Measurements from ENCODE around the gene FGD4. TPM values are rescaled to one million over a fixed set of nuclear protein-coding genes. Genes with fewer than 3 reads are reported as not detected.

FGD4 gene
- total and polyA plus RNA-seq, 2 donors from 2014 or later, result 4.9 to 55.5 TPM

DNA sequence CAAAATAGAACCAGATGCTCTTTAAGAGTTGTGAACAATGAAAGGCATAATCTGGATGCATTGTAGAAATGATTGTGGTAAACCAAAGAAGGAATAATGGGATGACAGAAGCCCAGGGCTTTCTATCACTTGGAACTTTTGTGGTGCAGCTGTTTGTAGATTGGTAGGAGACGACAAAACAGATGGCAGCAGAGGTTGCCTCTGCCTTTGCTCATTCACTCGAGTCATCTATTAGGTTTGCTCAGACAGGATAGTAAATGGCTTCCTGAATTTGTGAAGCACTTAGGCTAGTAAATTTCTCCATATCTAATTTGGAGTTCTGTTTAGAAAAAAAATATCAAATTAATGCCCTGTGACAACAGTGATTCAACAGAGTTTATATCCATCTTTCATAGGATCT, 78.4 kb downstream of the FGD4 start:
- FAIRE-seq, result no peak
- Histone ChIP-seq H3K4me1 (ENCODE audit: control insufficient read depth in 2 of 3, insufficient read depth in 2 of 3, low read depth in 1 of 3, low read length in 3 of 3) (peaks cover 0 to 11% (median 5%) of the 10 kb centered on the region in 3 donors), H3K9me3 (ENCODE audit: control insufficient read depth in 2 of 3, insufficient read depth in 1 of 3, low read length in 3 of 3) (no peaks in the 10 kb centered on the region), H3K27me3 (ENCODE audit: control insufficient read depth, insufficient read depth, low read length) (no peaks in the 10 kb centered on the region), H3K36me3 (ENCODE audit: control insufficient read depth in 2 of 3, insufficient read depth in 3 of 3, low read length in 3 of 3) (no peaks in the 10 kb centered on the region), H3K27ac (ENCODE audit: low read depth in 2 of 2, low read length in 2 of 2) (peak overlapping the region in 1 of 2 donors; percentile 6), H3K4me3 (ENCODE audit: low read length in 3 of 3) (no peak overlapping the region), H3K9ac (ENCODE audit: low read length in 3 of 3) (no peak overlapping the region)
- intact Hi-C loops (cut with DNase I), result no loop called here
- DNase-seq, result no peak
- TF ChIP-seq, protein P1, sequence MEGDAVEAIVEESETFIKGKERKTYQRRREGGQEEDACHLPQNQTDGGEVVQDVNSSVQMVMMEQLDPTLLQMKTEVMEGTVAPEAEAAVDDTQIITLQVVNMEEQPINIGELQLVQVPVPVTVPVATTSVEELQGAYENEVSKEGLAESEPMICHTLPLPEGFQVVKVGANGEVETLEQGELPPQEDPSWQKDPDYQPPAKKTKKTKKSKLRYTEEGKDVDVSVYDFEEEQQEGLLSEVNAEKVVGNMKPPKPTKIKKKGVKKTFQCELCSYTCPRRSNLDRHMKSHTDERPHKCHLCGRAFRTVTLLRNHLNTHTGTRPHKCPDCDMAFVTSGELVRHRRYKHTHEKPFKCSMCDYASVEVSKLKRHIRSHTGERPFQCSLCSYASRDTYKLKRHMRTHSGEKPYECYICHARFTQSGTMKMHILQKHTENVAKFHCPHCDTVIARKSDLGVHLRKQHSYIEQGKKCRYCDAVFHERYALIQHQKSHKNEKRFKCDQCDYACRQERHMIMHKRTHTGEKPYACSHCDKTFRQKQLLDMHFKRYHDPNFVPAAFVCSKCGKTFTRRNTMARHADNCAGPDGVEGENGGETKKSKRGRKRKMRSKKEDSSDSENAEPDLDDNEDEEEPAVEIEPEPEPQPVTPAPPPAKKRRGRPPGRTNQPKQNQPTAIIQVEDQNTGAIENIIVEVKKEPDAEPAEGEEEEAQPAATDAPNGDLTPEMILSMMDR (IDR thresholded peaks at IDR 0.05; ENCODE audit: borderline replicate concordance, extremely low read depth, insufficient read depth), result no peak

DNA sequence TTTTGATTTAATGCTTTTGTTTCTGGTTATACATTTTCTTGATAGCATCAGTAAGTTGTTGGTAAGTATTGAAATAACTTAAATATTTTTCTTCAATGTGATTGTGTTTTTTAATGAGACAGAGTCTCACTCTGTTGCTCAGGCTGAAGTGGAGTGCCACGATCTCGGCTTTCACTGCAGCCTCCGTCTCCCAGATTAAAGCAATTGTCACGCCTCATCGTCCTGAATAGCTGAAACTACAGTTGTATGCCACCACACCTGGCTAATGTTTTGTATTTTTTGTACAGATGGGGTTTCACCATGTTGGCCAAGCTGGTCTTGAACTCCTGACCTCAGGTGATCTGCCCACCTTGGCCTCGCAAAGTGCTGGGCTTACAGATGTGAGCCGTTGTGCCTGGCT, 78.8 kb downstream of the FGD4 start:
- TF ChIP-seq, protein P1 (IDR thresholded peaks at IDR 0.05; ENCODE audit: borderline replicate concordance, extremely low read depth, insufficient read depth), result no peak
- FAIRE-seq, result no peak
- Histone ChIP-seq H3K27ac (ENCODE audit: low read depth in 2 of 2, low read length in 2 of 2) (peak overlapping the region in 1 of 2 donors; percentile 6), H3K9me3 (ENCODE audit: control insufficient read depth in 2 of 3, insufficient read depth in 1 of 3, low read length in 3 of 3) (no peaks in the 10 kb centered on the region), H3K27me3 (ENCODE audit: control insufficient read depth, insufficient read depth, low read length) (no peaks in the 10 kb centered on the region), H3K9ac (ENCODE audit: low read length in 3 of 3) (no peak overlapping the region), H3K4me3 (ENCODE audit: low read length in 3 of 3) (no peak overlapping the region), H3K36me3 (ENCODE audit: control insufficient read depth in 2 of 3, insufficient read depth in 3 of 3, low read length in 3 of 3) (no peaks in the 10 kb centered on the region), H3K4me1 (ENCODE audit: control insufficient read depth in 2 of 3, insufficient read depth in 2 of 3, low read depth in 1 of 3, low read length in 3 of 3) (peaks cover 0 to 14% (median 5%) of the 10 kb centered on the region in 3 donors)
- DNase-seq, result no peak
- intact Hi-C loops (cut with DNase I), result no loop called here

DNA sequence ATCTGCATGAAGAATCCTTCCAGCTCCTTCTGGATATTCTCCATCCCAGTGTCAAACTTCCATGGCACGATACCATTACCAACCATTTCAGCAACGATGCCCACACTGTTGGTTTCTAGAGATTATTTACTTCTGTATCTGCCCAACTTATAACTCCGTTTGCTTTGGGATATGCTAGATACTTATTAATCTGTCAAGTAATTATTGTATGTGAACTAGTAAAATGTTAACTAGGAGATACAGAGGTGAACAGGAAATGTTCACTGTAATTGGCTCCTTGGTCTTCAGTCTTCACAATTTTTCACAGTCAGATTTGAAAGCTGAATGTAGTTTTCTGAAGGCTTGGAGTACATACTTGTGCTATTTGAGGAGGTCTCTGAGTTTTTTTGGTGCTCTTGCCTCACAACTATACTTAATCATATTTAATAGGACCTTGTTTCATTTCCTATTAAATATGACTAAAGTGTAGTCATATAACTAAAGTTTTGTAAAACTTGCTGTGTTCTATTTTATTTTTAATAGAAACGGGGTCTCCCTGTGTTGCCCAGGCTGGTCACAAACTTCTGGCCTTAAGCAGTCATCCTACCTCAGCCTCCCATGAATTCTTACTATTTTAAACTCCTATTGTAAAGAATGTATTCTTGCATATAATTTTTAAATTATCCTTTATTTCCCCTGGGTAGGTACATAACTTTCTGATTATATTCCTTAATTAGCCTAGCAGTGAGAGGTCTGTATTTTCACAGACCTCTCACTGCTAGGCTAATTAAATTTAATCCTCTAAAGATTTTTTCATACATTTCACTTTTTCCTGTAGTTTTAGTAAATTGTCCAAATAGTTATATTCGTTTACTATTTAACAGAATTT, 79.7 kb downstream of the FGD4 start:
- Histone ChIP-seq H3K27me3 (ENCODE audit: control insufficient read depth, insufficient read depth, low read length) (no peaks in the 10 kb centered on the region), H3K9ac (ENCODE audit: low read length in 3 of 3) (no peak overlapping the region), H3K4me3 (ENCODE audit: low read length in 3 of 3) (no peak overlapping the region), H3K36me3 (ENCODE audit: control insufficient read depth in 2 of 3, insufficient read depth in 3 of 3, low read length in 3 of 3) (no peaks in the 10 kb centered on the region), H3K27ac (ENCODE audit: low read depth in 2 of 2, low read length in 2 of 2) (peak overlapping the region in 1 of 2 donors; percentile 25), H3K9me3 (ENCODE audit: control insufficient read depth in 2 of 3, insufficient read depth in 1 of 3, low read length in 3 of 3) (no peaks in the 10 kb centered on the region), H3K4me1 (ENCODE audit: control insufficient read depth in 2 of 3, insufficient read depth in 2 of 3, low read depth in 1 of 3, low read length in 3 of 3) (peaks cover 0 to 23% (median 9%) of the 10 kb centered on the region in 3 donors)
- FAIRE-seq, result peak; percentile 61
- intact Hi-C loops (cut with DNase I), result no loop called here
- DNase-seq, result no peak
- TF ChIP-seq, protein P1 (IDR thresholded peaks at IDR 0.05; ENCODE audit: borderline replicate concordance, extremely low read depth, insufficient read depth), result no peak

All from kidney (tissue), 14 donors.